K562 (cell line): ENCODE measurements around the gene SLC25A42.

Source experiments
- CREM ChIP-seq: IDR thresholded peaks from 2 replicates; pipeline ENCODE4 v1.6.1; 2014; ENCODE audit warnings: antibody characterized with exemption, low read depth
- HNRNPUL1 ChIP-seq: fragments of 200-400 bp; formaldehyde crosslinking; IDR thresholded peaks from 2 replicates; pipeline ENCODE4 v1.6.1; 2017; ENCODE audit warnings: low read length
- NCOA6 ChIP-seq: fragments of 450-650 bp; IDR thresholded peaks from 2 replicates; pipeline ENCODE4 v1.6.1; 2017; ENCODE audit warnings: mild to moderate bottlenecking

- TF ChIP-seq CREM (no peak), HNRNPUL1 (no peak), NCOA6 (no peak)
Measured at GRCh38 chr19:19140476-19140875, 76.7 kb downstream of the SLC25A42 start.
